H9 (cell line): ENCODE results near the gene PTGDR. TPM values are rescaled to one million over a fixed set of nuclear protein-coding genes. Genes with fewer than 3 reads are reported as not detected.

Experiments used
- DNase-seq: peaks from one replicate; pipeline ENCODE4 v3.0.0-alpha.2; 2017
- H2AFZ ChIP-seq: one replicate; pipeline ENCODE4 v1.6.1; 2013; ENCODE audit warnings: mild to moderate bottlenecking, low read length, control low read depth, moderate library complexity
- H2AK5ac ChIP-seq: 2 replicates; pipeline ENCODE4 v1.6.1; 2013; ENCODE audit warnings: low read length, control low read depth, mixed read lengths; ENCODE audit not compliant: insufficient read length
- H2BK120ac ChIP-seq: one replicate; pipeline ENCODE4 v1.6.1; 2013; ENCODE audit warnings: low read depth, mild to moderate bottlenecking, low read length, control low read depth, inconsistent platforms; ENCODE audit not compliant: poor library complexity, severe bottlenecking
- H2BK12ac ChIP-seq: 2 replicates; pipeline ENCODE4 v1.6.1; 2013; ENCODE audit warnings: low read length, control low read depth, mixed read lengths, low read depth; ENCODE audit not compliant: insufficient read length
- H2BK15ac ChIP-seq: 2 replicates; pipeline ENCODE4 v1.6.1; 2013; ENCODE audit warnings: low read depth, low read length, control low read depth
- H2BK20ac ChIP-seq: one replicate; pipeline ENCODE4 v1.6.1; 2013; ENCODE audit warnings: low read depth, mild to moderate bottlenecking, low read length, control low read depth, inconsistent platforms; ENCODE audit not compliant: poor library complexity, severe bottlenecking
- H2BK5ac ChIP-seq: 2 replicates; pipeline ENCODE4 v1.6.1; 2013; ENCODE audit warnings: low read length, control low read depth, mixed read lengths; ENCODE audit not compliant: insufficient read length
- H3K14ac ChIP-seq: 2 replicates; pipeline ENCODE4 v1.6.1; 2013; ENCODE audit warnings: low read length, control low read depth; ENCODE audit not compliant: insufficient read depth
- H3K18ac ChIP-seq: 2 replicates; pipeline ENCODE4 v1.6.1; 2013; ENCODE audit warnings: low read depth, mild to moderate bottlenecking, mixed read lengths, low read length, control low read depth; ENCODE audit not compliant: insufficient read length
- H3K23ac ChIP-seq: 2 replicates; pipeline ENCODE4 v1.6.1; 2013; ENCODE audit warnings: low read length, control low read depth, mixed read lengths, low read depth; ENCODE audit not compliant: insufficient read length
- H3K23me2 ChIP-seq: 2 replicates; pipeline ENCODE4 v1.6.1; 2013; ENCODE audit warnings: low read depth, mild to moderate bottlenecking, mixed read lengths, low read length, control low read depth; ENCODE audit not compliant: insufficient read length, poor library complexity, severe bottlenecking
- H3K27ac ChIP-seq: 2 replicates; pipeline ENCODE4 v1.5.1; 2013; ENCODE audit warnings: low read length, control low read depth, mixed read lengths, low read depth; ENCODE audit not compliant: insufficient read length
- H3K27me3 ChIP-seq: 2 replicates; pipeline ENCODE4 v1.6.1; 2013; ENCODE audit warnings: low read length, control low read depth, inconsistent platforms; ENCODE audit not compliant: insufficient read depth
- H3K4ac ChIP-seq: 2 replicates; pipeline ENCODE4 v1.6.1; 2013; ENCODE audit warnings: low read depth, mild to moderate bottlenecking, control low read depth, inconsistent platforms, low read length, moderate library complexity
- H3K4me1 ChIP-seq: 2 replicates; pipeline ENCODE4 v1.6.1; 2013; ENCODE audit warnings: low read length, control low read depth, inconsistent platforms; ENCODE audit not compliant: insufficient read depth
- H3K4me2 ChIP-seq: 2 replicates; pipeline ENCODE4 v1.6.1; 2013; ENCODE audit warnings: low read length, control low read depth, mixed read lengths; ENCODE audit not compliant: insufficient read length, insufficient read depth
- H3K56ac ChIP-seq: 2 replicates; pipeline ENCODE4 v1.6.1; 2013; ENCODE audit warnings: low read depth, mild to moderate bottlenecking, mixed read lengths, low read length, control low read depth; ENCODE audit not compliant: insufficient read length
- H3K79me1 ChIP-seq: 2 replicates; pipeline ENCODE4 v1.6.1; 2013; ENCODE audit warnings: low read depth, mild to moderate bottlenecking, moderate library complexity, low read length, control low read depth, inconsistent platforms; ENCODE audit not compliant: insufficient read depth, poor library complexity, severe bottlenecking
- H3K79me2 ChIP-seq: 2 replicates; pipeline ENCODE4 v1.6.1; 2013; ENCODE audit warnings: low read length, control low read depth, inconsistent platforms; ENCODE audit not compliant: insufficient read depth
- H3K9ac ChIP-seq: 2 replicates; pipeline ENCODE4 v1.6.1; 2013; ENCODE audit warnings: low read length, control low read depth, mixed read lengths; ENCODE audit not compliant: insufficient read length; ENCODE audit errors: extremely low read depth
- H3K9me3 ChIP-seq: one replicate; pipeline ENCODE4 v1.6.1; 2013; ENCODE audit warnings: low read depth, low read length, inconsistent platforms; ENCODE audit not compliant: control insufficient read depth
- H3T11ph ChIP-seq: one replicate; pipeline ENCODE4 v1.6.1; 2013; ENCODE audit warnings: mild to moderate bottlenecking, low read length, control low read depth, inconsistent platforms
- H4K20me1 ChIP-seq: one replicate; pipeline ENCODE4 v1.6.1; 2013; ENCODE audit not compliant: control insufficient read depth, insufficient read length, insufficient read depth
- H4K5ac ChIP-seq: 2 replicates; pipeline ENCODE4 v1.6.1; 2013; ENCODE audit warnings: low read depth, mild to moderate bottlenecking, mixed read lengths, low read length, control low read depth; ENCODE audit not compliant: insufficient read length
- H4K8ac ChIP-seq: replicated peaks from 2 replicates; pipeline ENCODE4 v1.6.1; 2013; ENCODE audit warnings: low read length, control low read depth, mixed read lengths, low read depth; ENCODE audit not compliant: insufficient read length
- H4K91ac ChIP-seq: 2 replicates; pipeline ENCODE4 v1.6.1; 2013; ENCODE audit warnings: low read depth, mild to moderate bottlenecking, moderate library complexity, mixed read lengths, low read length, control low read depth; ENCODE audit not compliant: insufficient read length
- H3K27ac Mint-ChIP-seq, 3 experiments: 2 replicates in 2 of 3; 3 replicates in 1 of 3; pipeline ENCODE4 v1.8.0; 2020 to 2021; ENCODE audit warnings: mixed read lengths in 3 of 3, mild to moderate bottlenecking in 1 of 3, moderate library complexity in 1 of 3
- H3K27me3 Mint-ChIP-seq: 2 replicates; pipeline ENCODE4 v1.8.0; 2021; ENCODE audit warnings: low read depth, mild to moderate bottlenecking, moderate library complexity, mixed read lengths
- H3K36me3 Mint-ChIP-seq, 3 experiments: 2 replicates in 2 of 3; 3 replicates in 1 of 3; pipeline ENCODE4 v1.8.0; 2020 to 2021; ENCODE audit warnings: low read depth in 3 of 3, mixed read lengths in 3 of 3; ENCODE audit not compliant: insufficient read depth in 1 of 3
- H3K4me1 Mint-ChIP-seq, 2 experiments: 2 replicates each; pipeline ENCODE4 v1.8.0; 2020; ENCODE audit warnings: mixed read lengths in 2 of 2
- H3K4me3 Mint-ChIP-seq, 2 experiments: 2 replicates in 1 of 2; 3 replicates in 1 of 2; pipeline ENCODE4 v1.8.0; 2020 to 2021; ENCODE audit warnings: mild to moderate bottlenecking in 2 of 2, mixed read lengths in 2 of 2, moderate library complexity in 1 of 2
- H3K9me3 Mint-ChIP-seq, 2 experiments: 2 replicates in 1 of 2; 3 replicates in 1 of 2; pipeline ENCODE4 v1.8.0; 2020; ENCODE audit warnings: mild to moderate bottlenecking in 2 of 2, mixed read lengths in 2 of 2, moderate library complexity in 1 of 2
- WGBS: extraction: QIAGEN DNeasy Blood & Tissue Kit; methylation state at CpG from one replicate; pipeline ENCODE4 v1.1.7; 2013; ENCODE audit warnings: missing lambda C conversion rate, low lambda C conversion rate, mixed read lengths; ENCODE audit not compliant: insufficient read length; ENCODE audit errors: extremely low coverage; 5-methylcytosine and 5-hydroxymethylcytosine counted together
- total RNA-seq: library from RNA; stranded (reverse); gene quantifications from 2 replicates; pipeline ENCODE4 v1.2.1, GENCODE V29; 2021
- TF ChIP-seq, protein P1 (sequence below): fragments of 200-600 bp; sonication (generic); conservative IDR thresholded peaks from 3 replicates; pipeline ENCODE4 v1.8.0; 2021; ENCODE audit warnings: antibody characterized with exemption, mild to moderate bottlenecking

PTGDR gene
- total RNA-seq, 1 experiment from 2014 or later: not detected

DNA sequence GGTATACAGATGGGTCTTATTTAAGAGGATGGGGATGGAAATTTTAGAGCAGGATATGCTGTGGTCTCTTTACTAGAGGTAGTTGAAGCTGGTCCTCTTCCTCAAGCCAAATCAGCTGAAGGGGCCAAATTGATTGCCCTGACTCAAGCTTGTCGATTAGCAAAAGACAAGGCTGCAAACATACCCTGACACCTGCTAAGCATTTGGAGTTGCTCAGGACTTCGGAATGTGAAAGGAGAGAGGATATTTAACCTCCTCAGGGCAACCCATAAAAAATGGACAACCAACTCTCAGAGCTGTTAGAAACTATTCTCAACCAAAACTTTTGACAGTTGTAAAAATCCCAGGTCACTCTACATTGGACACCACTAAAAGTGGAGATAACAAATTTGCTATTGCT, 15.6 kb downstream of the PTGDR start:
- no peaks in the 10 kb centered on the region for H3K23me2 ChIP-seq
- H4K8ac ChIP-seq: no peak overlapping the region
- no peak overlapping the region for H3T11ph ChIP-seq
- no peak overlapping the region for H2BK15ac ChIP-seq
- no peaks in the 10 kb centered on the region for H3K79me2 ChIP-seq
- no peaks in the 10 kb centered on the region for H3K27me3 ChIP-seq
- H4K5ac ChIP-seq: no peak overlapping the region
- no peak overlapping the region for H3K27ac Mint-ChIP-seq
- TF ChIP-seq, protein P1, sequence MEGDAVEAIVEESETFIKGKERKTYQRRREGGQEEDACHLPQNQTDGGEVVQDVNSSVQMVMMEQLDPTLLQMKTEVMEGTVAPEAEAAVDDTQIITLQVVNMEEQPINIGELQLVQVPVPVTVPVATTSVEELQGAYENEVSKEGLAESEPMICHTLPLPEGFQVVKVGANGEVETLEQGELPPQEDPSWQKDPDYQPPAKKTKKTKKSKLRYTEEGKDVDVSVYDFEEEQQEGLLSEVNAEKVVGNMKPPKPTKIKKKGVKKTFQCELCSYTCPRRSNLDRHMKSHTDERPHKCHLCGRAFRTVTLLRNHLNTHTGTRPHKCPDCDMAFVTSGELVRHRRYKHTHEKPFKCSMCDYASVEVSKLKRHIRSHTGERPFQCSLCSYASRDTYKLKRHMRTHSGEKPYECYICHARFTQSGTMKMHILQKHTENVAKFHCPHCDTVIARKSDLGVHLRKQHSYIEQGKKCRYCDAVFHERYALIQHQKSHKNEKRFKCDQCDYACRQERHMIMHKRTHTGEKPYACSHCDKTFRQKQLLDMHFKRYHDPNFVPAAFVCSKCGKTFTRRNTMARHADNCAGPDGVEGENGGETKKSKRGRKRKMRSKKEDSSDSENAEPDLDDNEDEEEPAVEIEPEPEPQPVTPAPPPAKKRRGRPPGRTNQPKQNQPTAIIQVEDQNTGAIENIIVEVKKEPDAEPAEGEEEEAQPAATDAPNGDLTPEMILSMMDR: no peak
- no peaks in the 10 kb centered on the region for H3K9me3 ChIP-seq
- H2AK5ac ChIP-seq: no peak overlapping the region
- no peak overlapping the region for H3K4ac ChIP-seq
- H3K27me3 Mint-ChIP-seq: no peaks in the 10 kb centered on the region
- H3K27ac ChIP-seq: no peak overlapping the region
- H2BK120ac ChIP-seq: no peak overlapping the region
- no peak overlapping the region for H2BK20ac ChIP-seq
- H3K56ac ChIP-seq: no peak overlapping the region
- no peak for DNase-seq
- no peak overlapping the region for H2BK5ac ChIP-seq
- no peaks in the 10 kb centered on the region; a peak in 1 of 7 replicates for H3K36me3 Mint-ChIP-seq
- H3K4me3 Mint-ChIP-seq: no peak overlapping the region; a peak in 1 of 5 replicates
- H3K4me1 ChIP-seq: peaks cover 9% of the 10 kb centered on the region; the same call in 1 of the 2 replicates
- H3K9ac ChIP-seq: no peak overlapping the region
- no CpG with 5 or more reads among the region's 2 CpGs for WGBS
- H3K9me3 Mint-ChIP-seq: no peaks in the 10 kb centered on the region
- H4K20me1 ChIP-seq: no peaks in the 10 kb centered on the region
- H3K4me2 ChIP-seq: no peak overlapping the region
- peaks cover 32% of the 10 kb centered on the region in 2 experiments for H3K4me1 Mint-ChIP-seq
- H3K23ac ChIP-seq: no peak overlapping the region
- H3K79me1 ChIP-seq: no peaks in the 10 kb centered on the region
- no peak overlapping the region for H4K91ac ChIP-seq
- no peak overlapping the region for H2AFZ ChIP-seq
- no peak overlapping the region for H3K18ac ChIP-seq
- H2BK12ac ChIP-seq: no peak overlapping the region
- H3K14ac ChIP-seq: no peak overlapping the region
